ENCODE results near the gene CDC42BPB. TPM values are rescaled to one million over a fixed set of nuclear protein-coding genes. Genes with fewer than 3 reads are reported as not detected.

The CDC42BPB gene
- total and polyA plus RNA-seq, 2 of the 4 experiments (the other 2 are of a cell fraction): 49.1 to 81.4 TPM

- no peak for TF ChIP-seq RCOR1 (IDR thresholded peaks at IDR 0.05; ENCODE audit: insufficient replicate concordance, low read length)
Observed at GRCh38 chr14:102914474-102915291, 142.7 kb downstream of the CDC42BPB start (continued).

DNA sequence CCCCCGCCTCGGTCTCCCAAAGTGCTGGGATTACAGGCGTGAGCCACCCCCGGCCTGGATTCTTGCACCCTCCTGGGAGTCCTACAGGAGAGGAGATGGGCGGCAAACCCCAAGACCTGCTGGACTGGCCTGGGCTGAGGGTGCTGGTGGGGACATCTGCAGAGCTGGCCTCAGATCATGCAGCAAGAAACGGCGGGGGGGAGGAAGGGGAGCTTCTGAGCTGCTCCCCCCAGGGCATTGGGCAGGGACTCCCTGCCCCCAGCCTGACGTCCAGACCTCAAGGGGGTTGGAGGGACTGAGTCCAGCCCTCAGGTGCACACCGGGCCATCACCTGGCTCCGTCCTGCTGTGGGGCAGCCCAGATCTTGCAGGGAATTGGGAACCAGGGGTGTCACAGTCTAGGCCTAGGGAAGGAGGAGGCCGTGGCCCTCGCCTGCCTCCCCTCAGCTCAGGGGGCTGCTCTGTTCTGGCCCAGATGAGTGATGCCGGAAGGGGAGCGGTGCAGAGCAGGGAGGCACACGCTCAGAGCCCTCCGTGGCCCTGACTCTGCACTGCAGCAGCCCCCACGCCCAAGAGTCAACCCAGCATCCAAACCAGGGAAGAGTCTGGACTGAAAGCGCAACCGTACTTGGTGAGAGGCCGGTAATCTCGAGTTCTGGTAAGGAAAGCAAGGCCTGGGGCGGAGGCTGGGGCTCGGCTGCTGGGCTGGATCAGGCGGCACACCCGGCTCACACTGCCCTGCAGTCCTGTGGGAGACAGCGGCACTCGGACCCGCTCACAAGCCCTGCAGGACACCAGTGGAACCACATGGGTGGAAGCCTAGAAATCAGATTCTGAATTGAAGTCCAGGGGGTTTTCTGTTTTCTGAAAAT is 143.8 kb downstream of the CDC42BPB start:
- intact Hi-C loops (cut with micrococcal nuclease): loop anchor here (10.0 kb wide), 1 partner anchor 319 kb away; the partner anchor contains the start of gene RCOR1
- WGBS, 2 experiments (ENCODE audit: extremely low coverage in 2 of 2, insufficient read length in 1 of 2): 87% methylated on average over 19 of the region's 28 CpGs; no CpG with 5 or more reads in 1 of the 2 experiments

More for the DNA sequence above, 143.8 kb downstream of the CDC42BPB start:
- Histone ChIP-seq H3K4me1 (ENCODE audit: control insufficient read depth, insufficient read depth, low read length) (no peaks in the 10 kb centered on the region), H2BK5ac (ENCODE audit: low read depth, low read length, poor library complexity, severe bottlenecking) (no peak overlapping the region), H3K23ac (ENCODE audit: low read depth, low read length) (no peak overlapping the region), H3K56ac (ENCODE audit: extremely low read depth, insufficient read depth, low read length) (no peak overlapping the region), H4K8ac (ENCODE audit: low read depth in 2 of 2, low read length in 2 of 2) (no peak overlapping the region), H2AFZ (replicated peaks; ENCODE audit: low read length, poor library complexity) (no peak overlapping the region), H3K9me1 (ENCODE audit: insufficient read depth, low read length) (0 out of 2 replicates have a peak, but pooled peaks cover 2% of the 10 kb centered on the region), H3K4me2 (ENCODE audit: low read depth, low read length) (no peak overlapping the region), H3K27me3 (ENCODE audit: control insufficient read depth, insufficient read depth, low read length) (no peaks in the 10 kb centered on the region), H2AK9ac (replicated peaks; ENCODE audit: low read depth, low read length, poor library complexity) (peak overlapping the region; percentile 26), H3K9ac (ENCODE audit: low read depth, low read length) (no peak overlapping the region), H4K91ac (ENCODE audit: insufficient read depth, low read depth, low read length) (no peak overlapping the region), H2BK120ac (ENCODE audit: low read depth, low read length) (no peak overlapping the region), H3K9me3 (ENCODE audit: control insufficient read depth, insufficient read depth, low read length) (no peaks in the 10 kb centered on the region), H4K20me1 (ENCODE audit: insufficient read depth, low read length) (no peaks in the 10 kb centered on the region; the same call in 1 of the 2 replicates), H3K36me3 (ENCODE audit: control insufficient read depth, insufficient read depth, low read length) (no peaks in the 10 kb centered on the region), H4K5ac (ENCODE audit: low read depth, low read length) (no peak overlapping the region), H2AK5ac (ENCODE audit: low read depth, low read length) (no peak overlapping the region), H3K4ac (ENCODE audit: low read depth, low read length) (no peak overlapping the region), H3K14ac (replicated peaks; ENCODE audit: low read depth, low read length) (no peak overlapping the region), H3K4me3 (ENCODE audit: insufficient read depth, low read depth, low read length) (no peak overlapping the region), H3K27ac (ENCODE audit: insufficient read depth, low read length) (no peak overlapping the region), H3K18ac (ENCODE audit: low read depth, low read length) (no peak overlapping the region), H2BK15ac (ENCODE audit: low read depth, low read length) (no peak overlapping the region), H3K79me1 (ENCODE audit: low read depth in 1 of 2, low read length in 2 of 2) (no peaks in the 10 kb centered on the region), H2BK20ac (ENCODE audit: low read depth, low read length) (no peak overlapping the region)
- DNase-seq (no peak), ATAC-seq (ENCODE audit: low read depth) (no peak)
- dilution Hi-C loops (cut with HindIII; ENCODE audit: low sequenced_read_pairs, unreplicated experiment): no loop called here
- ChIA-PET CTCF (interaction anchor here (0.6 to 1.1 kb wide), 2 partner anchors 154 to 211 kb away, joined by 3 to 4 read pairs; no protein-coding TSS in a partner anchor), POLR2A (ENCODE audit: unreplicated experiment) (no interaction called here)
- TF ChIP-seq ELK1 (IDR thresholded peaks at IDR 0.05; ENCODE audit: borderline replicate concordance, low read depth, low read length) (no peak), NFE2L2 (IDR thresholded peaks at IDR 0.05; ENCODE audit: low read depth, low read length) (no peak)
- in situ Hi-C loops (cut with MboI; ENCODE audit: low sequenced_read_pairs): loop anchor here (10.0 kb wide), 2 partner anchors 139 to 219 kb away; partner anchors contain the start of gene TRAF3
- no TSS peak for BruUV-seq (replicated peaks)
